HCT116 (cell line): Measurements from ENCODE around the gene CYP2B6. TPM values are rescaled to one million over a fixed set of nuclear protein-coding genes. Genes with fewer than 3 reads are reported as not detected.
"Not testable (repeated sequence)": the region's sequence is repeated elsewhere in the genome, so short reads cannot be mapped to it uniquely, and the experiment has no call there.

Source experiments
- ATAC-seq: fragments of 200-7000 bp; cut with Tn5 transposase; 2 replicates; pipeline ENCODE4 v1.9.1; 2020; ENCODE audit warnings: mild to moderate bottlenecking, moderate library complexity
- BruUV-seq: library from RNA; stranded (reverse); fragments of 400-500 nt; replicated peaks from 2 replicates; lab custom pipeline; 2021; lab: Mats Ljungman, UMichigan
- CTCF ChIA-PET: fragments of 300-600 bp; sonication (Branson Sonifier 250); formaldehyde crosslinking; loops from one replicate; lab custom pipeline; 2021; ENCODE audit warnings: antibody characterized with exemption; lab: Charles Lee
- POLR2A ChIA-PET: fragments of 300-600, 350-600 bp; sonication (Branson Sonifier 250); formaldehyde crosslinking; loops from one replicate; lab custom pipeline; 2021; ENCODE audit warnings: antibody characterized with exemption; lab: Charles Lee
- RAD21 ChIA-PET, 2 experiments: fragments of 300-600 bp; sonication (Branson Sonifier 250); formaldehyde crosslinking; loops; one replicate each; lab custom pipeline; 2023; ENCODE audit warnings: low total read pairs in 2 of 2; ENCODE audit not compliant: uncharacterized antibody in 2 of 2, unreplicated experiment in 2 of 2, low non-redundant PET in 1 of 2; lab: Charles Lee
- DNase-seq: peaks from one replicate; pipeline ENCODE4 v3.0.0-alpha.2; 2010; ENCODE audit warnings: low read depth, low spot score
- H2AFZ ChIP-seq: fragments of 200-600 bp; shearing (Covaris generic), sonication (generic); 2 replicates; pipeline ENCODE4 v1.6.1; 2017; ENCODE audit warnings: low read depth, mixed run types, mixed read lengths, antibody characterized with exemption, low read length; ENCODE audit not compliant: poor library complexity, severe bottlenecking
- H3K27ac ChIP-seq: 2 replicates; pipeline ENCODE4 v1.5.1; 2012; ENCODE audit warnings: low read depth, low read length
- H3K27me3 ChIP-seq: fragments of 200-600 bp; sonication (generic); 2 replicates; pipeline ENCODE4 v1.6.1; 2016; ENCODE audit warnings: mixed run types, low read length, mixed read lengths; ENCODE audit not compliant: insufficient read depth
- H3K36me3 ChIP-seq, 2 experiments: fragments of 200-500 bp in 1 of 2; fragments of 200-600 bp in 1 of 2; sonication (Bioruptor generic) in 1 of 2; sonication (generic) in 1 of 2; 2 replicates each; pipeline versions ENCODE4 v1.5.1 to v1.6.1; 2014 to 2016; ENCODE audit warnings: low read length in 2 of 2, inconsistent platforms in 1 of 2, mixed read lengths in 1 of 2, mixed run types in 1 of 2; ENCODE audit not compliant: insufficient read depth in 2 of 2, control insufficient read depth in 1 of 2
- H3K4me1 ChIP-seq, 2 experiments: fragments of 200-600 bp in 1 of 2; sonication (generic) in 1 of 2; 2 replicates each; pipeline versions ENCODE4 v1.5.1 to v1.6.1; 2012 to 2017; ENCODE audit warnings: low read length in 2 of 2, inconsistent platforms in 1 of 2, mild to moderate bottlenecking in 1 of 2, mixed read lengths in 1 of 2, mixed run types in 1 of 2, moderate library complexity in 1 of 2; ENCODE audit not compliant: insufficient read depth in 2 of 2, control insufficient read depth in 1 of 2
- H3K4me2 ChIP-seq: fragments of 200-600 bp; sonication (generic); 2 replicates; pipeline ENCODE4 v1.6.1; 2017; ENCODE audit warnings: mixed run types, low read length, mixed read lengths
- H3K4me3 ChIP-seq, 2 experiments: fragments of 200-600 bp in 1 of 2; sonication (generic) in 1 of 2; replicated peaks in 1 of 2; 2 replicates each; pipeline ENCODE4 v1.5.1; 2011 to 2016; ENCODE audit warnings: low read length in 2 of 2, control low read depth in 1 of 2, low read depth in 1 of 2, mild to moderate bottlenecking in 1 of 2, mixed read lengths in 1 of 2, mixed run types in 1 of 2
- H3K79me2 ChIP-seq: fragments of 200-600 bp; sonication (generic); 2 replicates; pipeline ENCODE4 v1.6.1; 2017; ENCODE audit warnings: mild to moderate bottlenecking, mixed run types, low read length, moderate library complexity, mixed read lengths; ENCODE audit not compliant: insufficient read depth
- H3K9ac ChIP-seq: fragments of 200-600 bp; sonication (generic); 2 replicates; pipeline ENCODE4 v1.6.1; 2016; ENCODE audit warnings: low read length, mixed read lengths
- H3K9me2 ChIP-seq: fragments of 200-600 bp; sonication (generic), shearing (Covaris generic); 2 replicates; pipeline ENCODE4 v1.6.1; 2017; ENCODE audit warnings: mixed run types, mild to moderate bottlenecking, moderate library complexity; ENCODE audit not compliant: insufficient read depth
- H3K9me3 ChIP-seq, 2 experiments: fragments of 200-500 bp in 1 of 2; fragments of 200-600 bp in 1 of 2; sonication (Bioruptor generic) in 1 of 2; sonication (generic) in 1 of 2; 2 replicates each; pipeline ENCODE4 v1.6.1; 2014 to 2017; ENCODE audit warnings: low read length in 2 of 2, mixed read lengths in 2 of 2, inconsistent platforms in 1 of 2, low read depth in 1 of 2, mild to moderate bottlenecking in 1 of 2, mixed run types in 1 of 2, moderate library complexity in 1 of 2; ENCODE audit not compliant: control insufficient read depth in 1 of 2, insufficient read depth in 1 of 2
- H4K20me1 ChIP-seq: fragments of 200-600 bp; sonication (generic), shearing (Covaris generic); 2 replicates; pipeline ENCODE4 v1.6.1; 2017; ENCODE audit warnings: mixed run types, mild to moderate bottlenecking, moderate library complexity; ENCODE audit not compliant: insufficient read depth
- ATF3 ChIP-seq: IDR thresholded peaks from 2 replicates; pipeline ENCODE4 v1.6.1; 2012
- CEBPB ChIP-seq: IDR thresholded peaks from 2 replicates; pipeline ENCODE4 v1.6.1; 2012; ENCODE audit warnings: low read depth
- EGR1 ChIP-seq: IDR thresholded peaks from 2 replicates; pipeline ENCODE4 v1.6.1; 2012; ENCODE audit warnings: low read depth
- FOSL1 ChIP-seq: IDR thresholded peaks from 2 replicates; pipeline ENCODE4 v1.6.1; 2012; ENCODE audit warnings: low read depth
- JUND ChIP-seq: IDR thresholded peaks from 2 replicates; pipeline ENCODE4 v1.6.1; 2012
- POLR2A ChIP-seq: IDR thresholded peaks from 2 replicates; pipeline ENCODE4 v1.7.0; 2011; ENCODE audit warnings: borderline replicate concordance; ENCODE audit not compliant: insufficient read depth, insufficient read length; ENCODE audit errors: extremely low read depth
- POLR2AphosphoS5 ChIP-seq: IDR thresholded peaks from 2 replicates; pipeline ENCODE4 v1.6.1; 2011; ENCODE audit warnings: mild to moderate bottlenecking, low read depth, low read length, moderate library complexity
- RAD21 ChIP-seq: IDR thresholded peaks from 2 replicates; pipeline ENCODE4 v1.6.1; 2012; ENCODE audit warnings: low read depth, mild to moderate bottlenecking
- TCF7L2 ChIP-seq: IDR thresholded peaks from 2 replicates; pipeline ENCODE4 v1.7.0; 2011; ENCODE audit warnings: borderline replicate concordance, inconsistent platforms; ENCODE audit not compliant: insufficient read depth, insufficient read length; ENCODE audit errors: extremely low read depth
- YY1 ChIP-seq: IDR thresholded peaks from 2 replicates; pipeline ENCODE4 v1.6.1; 2011; ENCODE audit warnings: low read length, low read depth, moderate library complexity, mild to moderate bottlenecking; ENCODE audit not compliant: insufficient replicate concordance; ENCODE audit errors: extremely low read depth
- ZBTB33 ChIP-seq: IDR thresholded peaks from 2 replicates; pipeline ENCODE4 v1.6.1; 2011; ENCODE audit warnings: mild to moderate bottlenecking, low read length, moderate library complexity; ENCODE audit not compliant: insufficient replicate concordance; ENCODE audit errors: extremely low read depth
- intact Hi-C: fragments of 100-400 bp; cut with micrococcal nuclease; formaldehyde crosslinking; loops from 2 replicates; pipeline ENCODE4 v1.10.0; 2022
- total RNA-seq: library from RNA; stranded (reverse); gene quantifications from one replicate; pipeline ENCODE4 v1.2.1, GENCODE V29; 2021; ENCODE audit not compliant: unreplicated experiment

Gene CYP2B6
- total RNA-seq, 1 experiment from 2014 or later, result 0.74 TPM

- Histone ChIP-seq H3K79me2 (no peaks in the 10 kb centered on the region), H2AFZ (no peak overlapping the region), H3K9ac (no peak overlapping the region), H3K4me2 (no peak overlapping the region), H3K4me3 (no peak overlapping the region), H3K27me3 (peaks cover 51% of the 10 kb centered on the region), H3K9me3 (no peaks in the 10 kb centered on the region; a peak in 2 of 4 replicates), H3K9me2 (no peaks in the 10 kb centered on the region), H3K4me1 (no peaks in the 10 kb centered on the region), H4K20me1 (no peaks in the 10 kb centered on the region), H3K36me3 (no peaks in the 10 kb centered on the region), H3K27ac (no peak overlapping the region)
- no peak for ATAC-seq
- DNase-seq, result no peak
- ChIA-PET RAD21 (no interaction called here), CTCF (no interaction called here), POLR2A (no interaction called here)
- intact Hi-C loops, result no loop called here
- BruUV-seq, result no TSS peak
- TF ChIP-seq ATF3 (no peak), YY1 (no peak), POLR2A (no peak), TCF7L2 (no peak), POLR2AphosphoS5 (no peak), CEBPB (no peak), JUND (no peak), RAD21 (no peak)
These were observed 30.3 kb upstream of the CYP2B6 start for GRCh38 chr19:40960780-40961179.

GRCh38 chr19:40962460-40962961, 28.6 kb upstream of the CYP2B6 start:
- Histone ChIP-seq H3K9ac (no peak overlapping the region), H2AFZ (no peak overlapping the region), H3K27me3 (peaks cover 51% of the 10 kb centered on the region), H3K27ac (no peak overlapping the region), H3K4me3 (no peak overlapping the region), H3K79me2 (no peaks in the 10 kb centered on the region), H3K9me3 (no peaks in the 10 kb centered on the region), H3K36me3 (no peaks in the 10 kb centered on the region), H3K9me2 (no peaks in the 10 kb centered on the region), H4K20me1 (no peaks in the 10 kb centered on the region), H3K4me2 (no peak overlapping the region), H3K4me1 (no peaks in the 10 kb centered on the region)
- TF ChIP-seq FOSL1 (no peak), EGR1 (no peak), ZBTB33 (no peak), ATF3 (no peak)
- ChIA-PET CTCF (interaction anchor here (0.9 to 1.2 kb wide), 2 partner anchors 12 to 182 kb away, joined by 3 read pairs; no protein-coding TSS in a partner anchor), POLR2A (no interaction called here), RAD21 (no interaction called here)
- BruUV-seq, result no TSS peak
- intact Hi-C loops, result no loop called here
- ATAC-seq (no peak), DNase-seq (no peak)

GRCh38 chr19:40964361-40964760, 26.7 kb upstream of the CYP2B6 start:
- H2AFZ ChIP-seq, H3K79me2 ChIP-seq, H3K36me3 ChIP-seq, DNase-seq, H3K4me3 ChIP-seq, H3K9me3 ChIP-seq, CTCF ChIA-PET, H3K9me2 ChIP-seq, POLR2A ChIA-PET, ATAC-seq, H3K4me1 ChIP-seq, H3K9ac ChIP-seq, intact Hi-C loops, H4K20me1 ChIP-seq, BruUV-seq, H3K27ac ChIP-seq, RAD21 ChIA-PET, H3K4me2 ChIP-seq: not testable (repeated sequence)
- H3K27me3 ChIP-seq, result peaks cover 50% of the 10 kb centered on the region
